COLO668 (cell line): Measurements from ENCODE around the gene WDFY3.

Experiments
- DNase-seq: peaks from one replicate; lab custom pipeline; 2025; ENCODE audit not compliant: unreplicated experiment; lab: John Stamatoyannopoulos, UW

The WDFY3 gene

DNA sequence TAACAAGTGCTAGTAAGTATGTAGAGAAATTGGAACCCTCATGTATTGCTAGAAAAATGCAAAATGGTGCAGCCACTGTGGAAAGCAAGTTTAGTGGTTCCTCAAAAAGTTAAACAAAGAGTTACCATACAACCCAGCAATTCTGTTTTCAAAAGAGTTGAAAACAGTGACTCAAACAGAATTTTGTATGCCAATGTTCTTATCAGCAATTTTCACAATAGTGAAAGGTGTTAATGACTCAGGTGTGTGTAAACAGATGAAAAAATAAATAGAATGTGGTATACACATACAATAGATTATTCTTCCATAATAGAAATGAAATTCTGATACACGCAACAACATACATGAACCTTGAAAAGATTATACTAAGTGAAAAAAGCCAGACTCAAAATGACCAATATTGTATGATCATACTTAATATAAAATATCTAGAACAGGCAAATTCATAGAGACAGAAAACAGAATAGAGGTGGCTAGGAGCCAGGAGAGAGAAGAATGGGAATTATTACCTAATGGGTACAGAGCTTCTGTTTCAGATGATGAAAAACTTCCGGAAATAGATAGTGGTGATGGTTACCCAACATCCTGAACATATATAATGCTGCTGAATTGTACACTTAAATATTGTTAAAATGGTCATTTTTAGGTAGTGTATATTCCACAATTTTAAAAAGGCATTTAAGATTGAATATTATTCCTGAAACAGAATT, 51.6 kb downstream of the WDFY3 start:
- no peak for DNase-seq

DNA sequence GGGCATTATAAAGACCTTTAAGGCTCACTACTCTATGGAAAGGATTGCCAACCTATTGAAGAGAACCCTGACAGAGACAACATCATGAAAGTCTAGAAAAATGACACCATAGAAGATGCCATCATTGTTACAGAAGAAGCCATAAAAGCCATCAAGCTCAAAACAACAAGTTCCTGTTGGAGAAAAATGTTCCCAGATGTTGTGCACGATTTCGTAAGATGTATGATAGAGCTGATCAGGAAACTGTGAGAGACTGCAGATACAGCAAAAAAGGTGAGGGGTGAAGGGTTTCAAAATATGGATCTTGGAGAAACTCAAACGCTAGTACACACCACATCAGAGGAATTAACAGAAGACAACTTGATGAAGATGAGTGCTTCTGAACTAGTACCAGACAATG, 53.3 kb downstream of the WDFY3 start:
- no peak for DNase-seq

DNA sequence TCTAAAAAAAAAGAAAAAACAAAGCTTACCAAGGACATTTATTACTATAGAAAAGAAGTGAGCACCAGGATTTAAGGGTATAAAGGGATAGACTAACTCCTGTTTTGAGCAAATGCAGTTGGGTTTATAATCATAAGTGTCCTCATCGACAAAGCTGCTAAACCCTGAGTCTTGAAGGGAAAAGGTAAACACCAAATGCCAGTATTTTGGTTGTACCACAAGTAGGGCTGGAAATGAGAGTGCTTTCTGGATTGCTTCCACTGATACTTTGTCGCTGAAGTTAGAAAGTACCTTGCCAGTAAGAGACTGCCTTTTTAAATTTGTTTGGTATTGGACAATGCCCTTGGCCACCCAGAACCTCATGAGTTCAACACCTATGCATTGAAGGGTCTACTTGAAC, 53.7 kb downstream of the WDFY3 start:
- no peak for DNase-seq

DNA sequence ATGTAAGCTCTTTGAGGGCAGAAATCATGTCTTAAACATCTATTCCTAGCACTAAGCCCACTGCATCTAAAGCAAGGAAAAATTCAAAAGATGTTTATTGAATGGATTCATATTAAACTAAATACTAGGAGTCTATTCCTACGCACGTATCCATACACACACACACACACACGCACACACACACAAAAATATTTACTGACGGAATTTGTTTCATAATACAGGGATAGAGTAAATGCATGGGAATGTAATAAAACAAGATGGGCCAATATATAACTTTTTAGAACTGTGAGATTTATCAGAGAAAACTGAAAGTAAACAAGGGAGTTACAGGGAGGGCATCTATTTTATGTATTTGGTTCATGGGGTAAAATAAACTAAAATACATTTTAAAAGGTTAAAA, 57.6 kb downstream of the WDFY3 start:
- no peak for DNase-seq

DNA sequence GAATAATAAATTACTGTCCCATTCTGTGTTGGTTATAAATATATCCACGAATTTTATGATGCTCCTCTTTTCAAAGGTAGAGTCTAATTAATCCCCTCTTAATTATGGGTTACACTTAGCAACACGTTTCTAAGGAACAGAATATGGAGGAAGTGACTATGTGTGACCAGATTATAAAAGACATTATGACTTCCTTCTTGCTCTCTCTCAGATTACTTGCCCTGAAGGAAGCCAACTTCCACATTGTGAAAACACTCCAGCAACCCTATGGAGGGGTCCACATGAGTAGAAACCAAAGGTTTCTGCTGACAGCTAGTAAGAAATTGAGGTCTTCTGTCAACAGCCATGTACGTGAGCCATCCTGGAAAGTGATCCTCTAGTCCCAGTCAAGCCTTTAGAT, 59.3 kb downstream of the WDFY3 start:
- no peak for DNase-seq

DNA sequence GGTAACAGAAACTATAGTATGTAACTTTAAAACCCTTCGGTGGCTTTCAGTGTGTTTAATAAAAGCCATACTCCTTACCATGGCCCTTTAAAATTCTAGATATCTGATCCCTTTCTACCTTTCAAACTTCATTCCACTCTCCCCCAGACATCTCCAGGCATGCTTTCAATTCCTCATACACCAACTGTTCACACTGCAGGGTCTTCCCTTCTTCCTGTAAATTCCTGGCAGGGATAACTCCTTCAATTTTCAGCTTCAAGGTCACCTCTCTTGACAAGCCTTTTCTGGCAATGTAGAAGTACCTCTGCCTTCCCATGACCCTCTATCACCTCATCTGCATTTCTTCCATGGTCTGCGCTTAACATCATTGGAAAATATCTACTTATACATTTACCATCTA, 60.8 kb downstream of the WDFY3 start:
- no peak for DNase-seq

DNA sequence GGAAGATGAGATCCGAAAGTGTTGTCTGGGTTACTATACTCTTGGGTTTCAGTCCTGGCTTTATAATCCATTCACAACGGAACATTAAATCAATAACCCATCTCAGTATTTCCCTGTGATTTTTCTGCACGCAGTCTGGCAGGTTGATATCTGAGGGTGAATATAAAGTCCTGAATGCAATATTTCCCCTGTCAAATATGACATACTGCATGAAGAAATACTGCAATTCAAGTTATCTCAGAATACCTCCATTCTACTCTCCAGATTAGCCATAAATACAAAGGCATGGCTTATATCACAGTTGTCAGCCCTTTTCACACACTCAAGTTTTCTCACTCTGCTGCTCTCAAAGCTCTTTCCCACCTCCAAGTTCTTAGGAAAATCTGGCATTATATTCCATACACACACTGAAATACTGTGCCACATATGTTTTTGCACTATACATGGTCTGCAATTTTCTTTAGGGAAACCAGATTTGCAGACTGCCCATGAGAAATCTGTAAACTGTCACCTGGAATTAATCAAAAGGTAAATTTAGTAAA, 64.7 kb downstream of the WDFY3 start:
- no peak for DNase-seq

DNA sequence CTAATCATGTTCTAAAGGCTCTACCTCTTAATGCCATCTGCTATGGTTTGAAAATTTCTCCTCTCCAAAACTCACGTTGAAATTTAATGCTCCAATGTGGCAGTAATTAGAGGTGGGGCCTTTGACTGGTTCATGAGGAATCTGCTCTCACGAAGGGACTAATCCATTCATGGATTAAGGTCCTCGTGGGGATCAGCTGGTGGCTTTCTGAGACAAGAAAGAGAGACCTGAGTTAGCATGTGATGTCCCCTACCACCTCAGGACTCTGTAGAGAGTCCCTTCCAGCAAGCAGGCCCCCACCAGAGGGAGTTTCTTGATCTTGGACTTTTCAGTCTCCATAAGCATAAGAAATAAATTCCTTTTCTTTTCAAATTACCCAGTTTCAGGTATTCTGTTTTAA, 65.3 kb downstream of the WDFY3 start:
- no peak for DNase-seq

DNA sequence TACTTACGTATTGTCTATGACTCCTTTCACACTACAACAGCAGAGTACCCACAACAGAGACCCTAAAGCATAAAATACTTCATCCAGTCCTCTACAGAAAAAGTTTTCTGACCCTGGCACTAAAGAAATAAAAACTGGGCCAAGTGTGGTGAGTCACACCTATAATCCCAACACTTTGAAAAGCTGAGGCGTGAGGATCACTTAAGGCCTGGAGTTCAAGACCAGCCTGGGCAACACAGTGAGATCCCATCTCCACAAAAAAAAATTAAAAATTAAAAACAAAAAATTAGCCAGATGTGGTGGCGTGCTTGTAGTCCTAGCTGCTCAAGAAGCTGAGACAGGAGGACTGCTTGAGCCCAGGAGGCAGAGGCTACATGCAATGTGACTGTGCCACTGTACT, 66.9 kb downstream of the WDFY3 start:
- DNase-seq: no peak

DNA sequence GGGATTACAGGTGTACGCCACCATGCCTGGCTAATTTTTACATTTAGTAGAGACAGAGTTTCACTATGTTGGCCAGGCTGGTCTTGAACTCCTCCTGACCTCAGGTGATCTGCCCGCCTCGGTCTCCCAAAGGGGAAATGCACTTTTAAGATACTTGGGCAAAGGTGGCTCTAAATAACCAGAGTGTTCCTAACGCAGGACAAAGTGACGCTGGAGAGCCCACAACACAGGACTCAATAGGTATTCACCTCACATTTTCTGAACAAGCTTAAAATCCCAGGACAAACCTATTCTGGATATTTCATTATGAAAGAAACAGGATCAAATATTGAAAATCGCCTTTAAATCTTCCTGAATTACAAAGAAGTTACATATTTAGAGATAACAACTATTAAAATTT, 69.0 kb downstream of the WDFY3 start:
- no peak for DNase-seq

DNA sequence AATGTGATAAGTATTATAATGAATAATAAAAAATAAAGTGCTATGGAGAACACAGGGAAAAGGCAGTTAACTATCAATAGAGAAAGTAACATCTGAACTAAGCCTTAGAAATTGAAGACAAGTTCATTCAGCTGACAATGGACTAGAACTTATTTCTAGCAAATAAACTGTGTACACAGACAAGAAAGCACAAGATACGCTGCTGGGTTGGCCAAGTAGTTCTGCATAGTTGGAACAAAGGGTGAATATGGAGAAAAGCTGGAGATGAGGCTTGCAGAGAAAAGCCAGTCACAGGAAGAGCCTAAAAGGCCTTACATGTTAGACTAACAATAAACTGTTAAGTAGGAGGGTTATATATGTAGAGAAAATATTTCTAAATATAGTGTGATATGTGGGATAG, 71.2 kb downstream of the WDFY3 start:
- DNase-seq: no peak

DNA sequence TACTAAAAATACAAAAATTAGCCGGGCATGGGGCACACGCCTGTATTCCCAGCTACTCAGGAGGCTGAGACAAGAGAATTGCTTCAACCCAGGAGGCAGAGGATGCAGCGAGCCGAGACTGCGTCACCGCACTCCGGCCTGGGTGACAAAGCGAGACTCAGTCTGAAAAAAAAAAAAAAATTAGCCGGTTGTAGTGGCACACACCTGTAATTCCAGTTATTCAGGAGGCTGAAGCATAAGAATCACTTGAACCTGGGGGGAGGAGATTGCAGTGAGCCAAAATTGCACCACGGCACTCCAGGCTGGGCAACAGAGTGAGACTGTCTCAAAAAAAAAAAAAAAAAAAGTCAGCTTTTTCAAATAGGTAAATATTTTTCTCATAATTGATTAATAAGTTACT, 71.9 kb downstream of the WDFY3 start:
- no peak for DNase-seq

DNA sequence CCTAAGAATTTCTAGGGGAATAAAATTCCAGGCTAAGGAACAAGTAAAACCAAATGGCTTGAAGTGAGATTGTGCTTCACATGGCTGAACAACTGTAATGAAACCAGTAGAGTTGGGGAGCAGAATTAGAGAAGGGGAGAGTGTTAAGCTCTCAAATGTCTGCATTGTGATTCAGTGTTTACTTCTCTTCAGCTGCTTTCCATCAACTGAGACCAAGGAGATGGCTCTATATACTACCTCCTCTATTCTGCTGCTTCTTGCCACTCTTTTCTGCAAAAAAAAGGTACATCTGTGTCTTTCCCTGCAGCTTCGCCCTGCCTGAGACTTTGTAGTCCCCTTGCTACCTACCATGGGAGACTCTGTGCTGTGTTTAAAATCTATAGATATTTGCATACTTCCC, 73.5 kb downstream of the WDFY3 start:
- no peak for DNase-seq

DNA sequence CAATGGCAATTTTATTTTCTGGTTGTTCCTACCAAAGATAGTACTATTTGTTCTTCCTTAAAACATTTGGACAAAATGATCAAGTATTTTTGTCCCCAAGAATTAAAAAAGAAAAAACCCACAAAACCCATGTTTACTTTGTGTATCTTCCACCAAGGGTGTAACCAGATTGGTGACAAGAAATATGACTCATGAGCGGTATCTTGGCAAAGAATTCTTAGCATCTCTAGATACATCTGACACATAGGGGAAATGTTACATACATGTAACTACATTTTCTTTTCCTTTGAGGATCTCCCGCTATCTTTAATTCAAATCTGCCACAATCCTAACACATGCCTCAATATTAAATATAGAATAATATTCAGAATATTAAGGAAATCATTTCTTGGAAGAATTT, 78.7 kb downstream of the WDFY3 start:
- no peak for DNase-seq

DNA sequence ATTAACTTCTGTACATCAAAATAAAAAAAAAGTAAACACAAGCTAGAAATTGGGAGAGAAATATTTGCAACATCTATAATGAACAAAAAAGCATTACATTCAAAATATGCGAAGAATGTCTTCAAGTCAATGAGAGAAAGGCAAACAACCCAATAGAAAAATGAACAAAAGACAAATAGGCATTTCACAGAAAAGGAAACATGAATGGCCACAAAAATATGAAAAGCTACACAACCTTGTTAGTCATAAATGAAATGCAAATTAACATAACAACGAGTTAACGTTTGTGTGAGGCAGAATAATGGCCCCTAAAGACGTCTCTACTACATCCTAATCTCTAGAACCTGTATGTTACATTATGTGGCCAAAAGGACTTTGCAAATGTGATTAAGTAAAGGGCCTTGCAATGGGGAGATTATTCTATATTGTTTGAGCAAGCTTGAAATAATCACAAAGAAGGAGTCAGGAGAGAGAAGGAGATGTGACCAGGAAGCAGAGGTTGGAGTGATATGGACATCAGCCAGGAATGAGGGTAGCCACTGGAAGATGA, 86.8 kb downstream of the WDFY3 start:
- no peak for DNase-seq

DNA sequence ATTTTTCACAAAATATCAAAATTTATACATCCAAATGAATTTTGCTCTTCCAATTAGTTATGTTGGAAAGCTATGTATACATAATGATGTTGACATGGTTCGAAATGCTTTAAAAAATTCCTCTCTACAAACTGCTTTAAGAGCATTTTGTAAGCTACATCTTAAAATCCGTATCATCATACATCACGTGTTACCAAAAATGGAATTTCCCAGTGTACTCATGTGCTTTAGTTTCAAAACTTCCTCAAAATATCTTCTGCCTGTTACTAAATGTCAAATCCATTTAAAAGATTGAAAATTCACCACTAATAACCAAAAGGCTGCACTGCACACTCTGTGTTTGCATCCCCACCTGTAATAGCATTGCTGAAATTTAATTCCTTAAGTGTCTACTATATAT, 87.9 kb downstream of the WDFY3 start:
- no peak for DNase-seq

DNA sequence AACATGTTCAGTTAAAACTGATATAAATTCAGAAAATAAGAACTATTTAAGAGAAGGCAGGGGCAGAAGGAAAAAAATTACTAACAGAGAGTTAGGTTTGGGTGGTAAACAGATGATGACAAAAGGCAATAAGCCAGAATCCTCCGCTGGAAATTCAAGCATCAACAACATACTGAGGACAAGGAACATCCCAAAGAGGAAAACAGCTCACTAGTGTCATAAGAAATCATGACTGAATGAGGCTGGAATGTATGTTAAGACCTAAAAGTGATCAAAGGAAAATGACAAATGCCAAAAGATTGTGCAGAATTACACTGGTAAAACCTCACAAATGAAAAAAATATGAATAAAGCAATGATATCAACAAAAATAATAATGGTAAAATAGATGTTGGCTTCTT, 88.4 kb downstream of the WDFY3 start:
- no peak for DNase-seq

DNA sequence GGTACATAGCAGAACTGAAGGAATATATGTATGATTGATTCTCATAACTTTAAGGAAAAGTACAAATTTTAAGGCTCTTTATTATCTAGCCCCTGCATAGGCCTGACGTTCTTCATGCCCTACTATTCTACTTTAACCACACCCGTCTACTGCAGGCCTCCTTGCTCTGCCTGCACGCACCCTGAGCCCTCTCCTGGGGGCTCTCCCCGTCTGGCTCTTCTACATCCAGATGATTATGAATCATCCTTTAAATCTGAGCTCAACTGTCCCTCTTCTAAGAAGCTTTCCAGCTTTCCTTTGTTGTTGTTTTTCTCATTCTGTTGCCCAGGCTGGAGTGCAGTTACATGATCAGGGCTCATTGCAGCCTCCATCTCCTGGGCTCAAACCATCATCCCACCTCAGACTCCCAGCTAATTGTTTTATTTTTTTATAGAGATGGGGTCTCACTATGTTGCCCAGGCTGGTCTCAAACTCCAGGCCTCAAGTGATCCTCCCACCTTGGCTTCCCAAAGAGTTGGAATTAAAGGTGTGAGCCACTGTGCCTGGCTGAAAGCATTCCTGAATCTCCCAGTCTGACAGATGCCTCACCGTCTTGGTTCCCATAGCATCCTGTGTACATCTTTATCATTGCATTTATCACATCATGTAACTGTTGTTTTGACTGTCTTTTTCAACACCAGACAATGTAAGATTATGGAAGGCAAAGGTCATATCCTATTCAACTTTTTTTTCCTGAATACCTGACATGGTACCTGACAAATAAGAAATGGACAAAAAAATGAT, 89.2 kb downstream of the WDFY3 start:
- no peak for DNase-seq

DNA sequence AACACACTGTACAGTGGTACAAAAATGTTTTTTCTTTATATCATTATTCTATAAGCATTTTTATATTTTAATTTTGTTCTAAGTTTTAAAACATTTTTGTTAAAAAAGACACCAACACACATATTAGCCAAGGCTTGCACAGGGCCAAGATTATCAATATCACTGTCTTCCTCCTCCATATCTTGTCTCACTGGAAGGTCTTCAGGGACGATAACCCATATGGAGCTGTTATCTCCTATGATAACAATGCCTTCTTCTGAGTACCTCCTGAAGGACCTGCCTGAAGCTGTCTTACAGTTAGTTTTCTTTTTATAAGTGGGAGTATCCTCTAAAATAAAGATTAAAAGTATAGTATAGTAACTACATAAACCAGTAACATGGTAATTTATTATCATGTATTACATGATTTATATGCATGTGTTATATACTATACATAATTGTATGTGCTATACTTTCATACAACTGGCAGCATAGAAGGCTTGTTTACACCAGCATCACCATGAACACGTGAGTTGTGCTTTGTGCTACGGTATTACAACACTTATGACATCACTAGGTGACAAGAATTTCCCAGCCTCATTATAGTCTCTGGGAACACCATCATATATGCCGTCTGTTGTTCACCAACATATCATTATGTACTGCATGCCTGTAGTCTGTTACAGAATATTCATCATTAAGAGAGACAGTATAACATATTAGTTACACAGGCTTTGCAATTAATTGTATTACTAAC, 90.7 kb downstream of the WDFY3 start:
- no peak for DNase-seq

DNA sequence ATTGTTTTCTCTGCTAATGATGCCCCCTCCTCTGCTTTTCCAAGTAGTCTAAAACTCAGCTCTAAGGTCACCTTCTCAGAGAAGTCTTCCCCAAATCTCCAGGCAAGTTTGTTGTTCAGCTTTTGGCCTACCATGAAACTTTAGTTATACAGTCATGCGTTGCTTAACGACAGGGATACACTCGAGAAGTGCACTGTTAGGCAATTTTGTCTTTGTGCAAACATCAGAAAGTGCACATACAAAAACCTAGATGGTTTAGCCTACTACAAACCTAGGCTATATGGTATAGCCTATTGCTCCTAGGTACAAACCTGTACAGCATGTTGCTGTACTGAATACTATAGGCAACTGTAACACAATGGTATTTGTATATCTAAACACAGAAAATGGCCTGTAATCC, 91.9 kb downstream of the WDFY3 start:
- DNase-seq: no peak

DNA sequence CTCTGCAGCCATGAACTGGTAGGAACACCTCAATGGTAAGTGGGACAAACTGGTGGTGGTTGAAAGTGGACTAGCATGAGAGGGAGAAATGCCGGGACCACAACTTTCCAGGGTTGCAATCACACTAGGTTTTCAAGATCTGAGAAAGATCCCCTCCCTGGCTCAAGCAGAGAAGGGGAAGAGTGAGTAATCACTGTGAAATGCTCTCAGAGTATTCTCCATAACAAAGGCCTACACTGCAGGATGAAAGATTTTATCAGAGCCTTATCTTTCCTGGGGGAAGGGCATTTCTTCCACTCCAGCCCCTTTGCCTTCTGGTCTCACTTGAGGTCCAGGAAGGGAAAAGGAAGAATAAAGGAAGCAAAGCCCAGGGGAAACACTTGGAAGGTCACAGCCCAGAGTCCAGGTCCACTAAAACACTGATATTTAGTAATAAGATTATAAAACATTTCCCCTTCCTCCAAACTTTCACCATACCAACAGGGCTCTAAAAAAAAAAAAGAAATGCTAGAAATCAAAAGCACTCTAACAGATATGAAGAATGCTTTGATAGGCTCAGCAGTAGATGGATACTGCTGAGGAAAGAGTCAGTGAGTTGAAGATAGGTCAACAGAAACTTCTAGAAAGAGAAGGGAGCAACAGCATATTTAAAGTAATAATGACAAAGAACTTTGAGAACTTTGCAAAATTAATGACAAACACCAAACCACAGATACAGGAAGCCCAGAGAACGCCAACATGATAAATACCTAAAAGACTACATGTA, 95.9 kb downstream of the WDFY3 start:
- DNase-seq: no peak
